ENCODE results near the gene EFNA5. TPM values are rescaled to one million over a fixed set of nuclear protein-coding genes. Genes with fewer than 3 reads are reported as not detected.

EFNA5 gene
- total and polyA plus RNA-seq, 2 of the 8 experiments (the other 6 are each of a cell fraction or from before 2014, with no cell fraction given) = 9.6 to 21.8 TPM

DNA sequence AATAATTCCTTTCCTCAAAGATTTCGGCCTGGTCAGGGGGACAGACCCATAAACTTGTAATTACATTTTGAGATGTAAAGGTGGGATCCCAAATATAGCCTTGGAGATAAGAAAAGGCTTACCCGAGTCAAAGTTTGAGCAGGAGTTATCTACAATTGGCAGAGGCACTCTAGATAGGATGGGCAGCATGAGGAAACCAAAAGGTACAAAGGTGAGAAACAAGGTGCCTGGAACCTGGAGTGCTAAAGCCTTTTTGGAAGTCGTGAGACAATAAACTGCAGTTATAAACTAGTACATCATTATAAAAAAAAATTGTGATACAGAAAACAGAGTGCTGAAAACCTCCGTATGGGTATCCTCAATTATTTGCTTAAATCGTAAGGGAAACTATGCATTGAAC is 212.4 kb downstream of the EFNA5 start:
- DNase-seq (ENCODE audit: low read depth in 1 of 2, low spot score in 2 of 2) (no peak), FAIRE-seq (no peak)
- Histone ChIP-seq H3K18ac (ENCODE audit: extremely low read depth, low read length) (no peak overlapping the region), H2BK15ac (ENCODE audit: low read length) (no peak overlapping the region), H4K5ac (ENCODE audit: insufficient read length, low read depth, low read length) (no peak overlapping the region), H4K20me1 (replicated peaks in 1 of 2; ENCODE audit: control insufficient read depth in 1 of 2, insufficient read depth in 2 of 2, low read length in 2 of 2) (no peaks in the 10 kb centered on the region), H3K27me3 (replicated peaks in 1 of 4; ENCODE audit: control insufficient read depth in 3 of 4, extremely low read depth in 1 of 4, insufficient read depth in 3 of 4, low read length in 3 of 4) (no peaks in the 10 kb centered on the region), H3K56ac (replicated peaks; ENCODE audit: insufficient read length, low read depth, low read length) (no peak overlapping the region), H2BK20ac (ENCODE audit: low read length) (no peak overlapping the region), H3K79me2 (ENCODE audit: control insufficient read depth in 1 of 2, insufficient read depth in 2 of 2, low read length in 2 of 2) (no peaks in the 10 kb centered on the region), H2BK120ac (replicated peaks; ENCODE audit: low read depth, low read length) (no peak overlapping the region), H3K4me2 (ENCODE audit: insufficient read depth in 1 of 2, low read depth in 2 of 2, low read length in 2 of 2) (no peak overlapping the region), H2AK5ac (ENCODE audit: low read depth, low read length) (no peak overlapping the region), H3K9ac (replicated peaks in 1 of 4; ENCODE audit: extremely low read depth in 1 of 4, low read depth in 3 of 4, low read length in 3 of 4) (no peak overlapping the region), H3K27ac (ENCODE audit: low read depth, low read length) (no peak overlapping the region), H3K9me3 (ENCODE audit: insufficient read depth in 2 of 2, low read depth in 1 of 2, low read length in 1 of 2) (no peaks in the 10 kb centered on the region), H3K23me2 (ENCODE audit: low read depth, low read length) (no peaks in the 10 kb centered on the region; the same call in 1 of the 2 replicates), H3K14ac (ENCODE audit: insufficient read length) (no peak overlapping the region), H4K91ac (replicated peaks; ENCODE audit: insufficient read length, low read length) (no peak overlapping the region), H3K23ac (ENCODE audit: insufficient read length) (no peak overlapping the region), H4K8ac (ENCODE audit: extremely low read depth, insufficient read depth, low read length) (no peak overlapping the region), H3K4ac (replicated peaks; ENCODE audit: insufficient read length, low read depth, low read length) (no peak overlapping the region), H3K79me1 (ENCODE audit: low read depth, low read length) (no peaks in the 10 kb centered on the region), H2BK5ac (ENCODE audit: low read depth, low read length) (no peak overlapping the region), H2AFZ (ENCODE audit: low read length) (no peak overlapping the region), H3K4me1 (replicated peaks in 1 of 4; ENCODE audit: control insufficient read depth in 3 of 4, insufficient read depth in 4 of 4, low read length in 3 of 4) (peaks cover 0 to 11% (median 9%) of the 10 kb centered on the region in 4 experiments; a peak in 4 of 7 replicates), H3K36me3 (ENCODE audit: control insufficient read depth in 2 of 4, insufficient read depth in 4 of 4, low read length in 3 of 4) (no peaks in the 10 kb centered on the region), H2BK12ac (ENCODE audit: low read depth, low read length) (no peak overlapping the region), H3K4me3 (ENCODE audit: extremely low read depth in 1 of 4, insufficient read depth in 2 of 4, low read depth in 3 of 4, low read length in 4 of 4) (no peak overlapping the region)
- WGBS, 2 experiments (ENCODE audit: extremely low coverage in 1 of 2, insufficient coverage in 1 of 2, insufficient read length in 1 of 2, insufficient replicate concordance in 2 of 2, low coverage in 1 of 2, low lambda C conversion rate in 2 of 2, missing lambda C conversion rate in 1 of 2) = 73% methylated on average over 5 of the region's 5 CpGs; no CpG with 5 or more reads in 1 of the 2 experiments
- ChIA-PET CTCF (ENCODE audit: partially characterized antibody) (interaction anchor here (0.9 to 1.1 kb wide), 2 partner anchors 10 to 114 kb away, joined by 3 read pairs; no protein-coding TSS in a partner anchor), POLR2A (ENCODE audit: partially characterized antibody) (no interaction called here)
- TF ChIP-seq SP1 (IDR thresholded peaks at IDR 0.05; ENCODE audit: low read depth, low read length) (no peak), SIN3A (conservative IDR thresholded peaks at IDR 0.05 in 1 of 2, IDR thresholded peaks at IDR 0.05 in 1 of 2; ENCODE audit: low read depth in 1 of 2, low read length in 2 of 2) (no peak), RFX5 (IDR thresholded peaks at IDR 0.05; ENCODE audit: borderline replicate concordance, low read depth, low read length) (no peak), EGR1 (IDR thresholded peaks at IDR 0.05; ENCODE audit: borderline replicate concordance, low read depth, low read length) (no peak), KDM1A (IDR thresholded peaks at IDR 0.05; ENCODE audit: borderline replicate concordance, low read length) (no peak), SIRT6 (IDR thresholded peaks at IDR 0.05; ENCODE audit: low read length) (no peak), JUND (IDR thresholded peaks at IDR 0.05; ENCODE audit: low read length) (no peak)
- TF ChIP-seq, protein P1, sequence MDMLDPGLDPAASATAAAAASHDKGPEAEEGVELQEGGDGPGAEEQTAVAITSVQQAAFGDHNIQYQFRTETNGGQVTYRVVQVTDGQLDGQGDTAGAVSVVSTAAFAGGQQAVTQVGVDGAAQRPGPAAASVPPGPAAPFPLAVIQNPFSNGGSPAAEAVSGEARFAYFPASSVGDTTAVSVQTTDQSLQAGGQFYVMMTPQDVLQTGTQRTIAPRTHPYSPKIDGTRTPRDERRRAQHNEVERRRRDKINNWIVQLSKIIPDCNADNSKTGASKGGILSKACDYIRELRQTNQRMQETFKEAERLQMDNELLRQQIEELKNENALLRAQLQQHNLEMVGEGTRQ (IDR thresholded peaks at IDR 0.05; ENCODE audit: low read length) = no peak
- TF ChIP-seq, protein P2, sequence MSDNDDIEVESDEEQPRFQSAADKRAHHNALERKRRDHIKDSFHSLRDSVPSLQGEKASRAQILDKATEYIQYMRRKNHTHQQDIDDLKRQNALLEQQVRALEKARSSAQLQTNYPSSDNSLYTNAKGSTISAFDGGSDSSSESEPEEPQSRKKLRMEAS (IDR thresholded peaks at IDR 0.05) = no peak
- TF ChIP-seq, protein P3, sequence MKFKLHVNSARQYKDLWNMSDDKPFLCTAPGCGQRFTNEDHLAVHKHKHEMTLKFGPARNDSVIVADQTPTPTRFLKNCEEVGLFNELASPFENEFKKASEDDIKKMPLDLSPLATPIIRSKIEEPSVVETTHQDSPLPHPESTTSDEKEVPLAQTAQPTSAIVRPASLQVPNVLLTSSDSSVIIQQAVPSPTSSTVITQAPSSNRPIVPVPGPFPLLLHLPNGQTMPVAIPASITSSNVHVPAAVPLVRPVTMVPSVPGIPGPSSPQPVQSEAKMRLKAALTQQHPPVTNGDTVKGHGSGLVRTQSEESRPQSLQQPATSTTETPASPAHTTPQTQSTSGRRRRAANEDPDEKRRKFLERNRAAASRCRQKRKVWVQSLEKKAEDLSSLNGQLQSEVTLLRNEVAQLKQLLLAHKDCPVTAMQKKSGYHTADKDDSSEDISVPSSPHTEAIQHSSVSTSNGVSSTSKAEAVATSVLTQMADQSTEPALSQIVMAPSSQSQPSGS (IDR thresholded peaks at IDR 0.05; ENCODE audit: low read length) = no peak

Measured in H1 (cell line).